Measurements from ENCODE around the gene ADCYAP1R1.

ADCYAP1R1 gene

GRCh38 chr7:31033674-31034300 is 18.3 kb upstream of the ADCYAP1R1 start:
- H3K4me3 ChIP-seq: no peak overlapping the region
- H3K27ac ChIP-seq: no peak overlapping the region

DNA sequence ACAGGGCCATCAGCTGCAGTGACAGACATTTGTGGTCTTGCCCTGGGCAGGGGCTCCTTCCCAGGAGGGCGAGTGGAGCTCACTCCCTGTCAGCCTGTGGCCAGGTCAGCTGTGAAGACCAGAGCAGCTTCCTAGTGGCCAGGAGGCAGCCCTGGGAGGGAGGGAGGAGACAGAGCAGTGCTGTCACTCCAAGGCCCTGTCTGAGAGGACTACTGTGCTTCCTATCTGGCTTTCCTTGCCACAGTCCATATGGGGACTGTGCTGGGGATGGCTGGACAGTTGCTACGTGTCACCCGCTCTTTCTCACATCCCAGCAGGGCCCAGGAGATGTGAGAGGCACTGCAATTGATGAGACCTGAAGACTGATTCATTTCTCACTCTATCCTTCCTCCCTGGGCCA is 15.2 kb upstream of the ADCYAP1R1 start:
- H3K27ac ChIP-seq: no peak overlapping the region
- H3K4me3 ChIP-seq: no peak overlapping the region

DNA sequence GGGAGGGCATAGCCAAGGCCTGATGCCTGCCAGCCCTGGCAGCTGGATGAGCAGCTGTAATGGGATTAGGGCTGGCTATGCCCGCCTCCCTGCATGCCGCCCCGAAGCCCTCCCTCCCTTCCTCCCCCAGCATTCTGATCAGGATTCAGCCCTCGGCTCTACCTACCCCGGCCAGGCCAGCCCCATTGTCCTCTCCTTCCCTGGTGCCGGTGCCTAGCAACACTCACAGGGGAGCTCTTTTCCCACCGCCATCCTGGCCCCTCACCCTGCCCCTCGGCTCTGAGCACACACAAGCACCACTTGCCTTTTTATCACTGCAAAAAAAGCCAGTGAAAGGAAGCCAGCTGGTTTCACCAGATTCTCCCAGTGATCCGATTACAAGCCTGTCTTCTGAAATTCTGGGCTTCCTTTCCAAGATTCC is 9.0 kb upstream of the ADCYAP1R1 start:
- Histone ChIP-seq H3K4me3 (no peak overlapping the region), H3K27ac (no peak overlapping the region)

DNA sequence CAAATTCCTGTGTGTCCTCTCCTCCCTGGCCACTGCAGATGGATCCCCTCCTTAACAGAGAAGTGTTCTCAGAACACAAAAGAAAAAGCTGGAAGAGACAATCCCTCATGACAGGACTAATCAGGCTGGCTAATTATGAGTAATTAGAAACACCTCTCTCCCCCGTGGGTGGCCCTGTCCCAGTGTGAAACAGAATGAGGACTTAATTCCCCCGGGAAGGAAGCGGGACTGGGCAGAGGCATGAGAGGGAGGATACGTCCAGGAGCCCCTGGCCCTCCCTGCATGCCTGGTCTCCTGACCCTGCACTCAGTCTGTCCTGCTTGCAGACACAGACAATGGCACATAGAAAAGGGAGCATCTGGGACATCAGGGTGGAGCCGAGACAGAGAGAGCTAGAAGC is 7.6 kb upstream of the ADCYAP1R1 start:
- no peak overlapping the region for H3K27ac ChIP-seq
- H3K4me3 ChIP-seq: no peak overlapping the region

DNA sequence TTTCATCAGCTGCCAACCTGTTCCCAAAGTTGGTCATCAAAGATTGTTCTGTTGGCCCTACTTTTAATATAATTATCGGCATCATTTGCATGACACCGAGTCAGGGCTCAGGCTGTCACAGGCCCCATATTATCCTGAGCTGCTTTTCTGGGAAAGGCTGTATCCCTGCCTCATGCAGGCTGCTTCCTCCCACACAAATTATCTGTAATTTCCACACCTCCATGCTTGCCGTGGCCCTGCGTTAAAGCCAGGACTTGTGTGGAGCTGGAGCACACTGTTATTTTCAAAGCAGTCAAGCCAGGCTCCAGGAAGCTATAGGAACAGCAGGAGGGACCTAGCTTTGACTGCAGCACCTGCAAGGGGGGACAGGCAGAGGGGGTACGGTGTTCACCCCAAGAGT is 5.4 kb upstream of the ADCYAP1R1 start:
- no peak overlapping the region for H3K4me3 ChIP-seq
- H3K27ac ChIP-seq: no peak overlapping the region

- no peak overlapping the region for H3K27ac ChIP-seq
- H3K4me3 ChIP-seq: no peak overlapping the region
Measured at GRCh38 chr7:31047313-31048146, 4.6 kb upstream of the ADCYAP1R1 start.

DNA sequence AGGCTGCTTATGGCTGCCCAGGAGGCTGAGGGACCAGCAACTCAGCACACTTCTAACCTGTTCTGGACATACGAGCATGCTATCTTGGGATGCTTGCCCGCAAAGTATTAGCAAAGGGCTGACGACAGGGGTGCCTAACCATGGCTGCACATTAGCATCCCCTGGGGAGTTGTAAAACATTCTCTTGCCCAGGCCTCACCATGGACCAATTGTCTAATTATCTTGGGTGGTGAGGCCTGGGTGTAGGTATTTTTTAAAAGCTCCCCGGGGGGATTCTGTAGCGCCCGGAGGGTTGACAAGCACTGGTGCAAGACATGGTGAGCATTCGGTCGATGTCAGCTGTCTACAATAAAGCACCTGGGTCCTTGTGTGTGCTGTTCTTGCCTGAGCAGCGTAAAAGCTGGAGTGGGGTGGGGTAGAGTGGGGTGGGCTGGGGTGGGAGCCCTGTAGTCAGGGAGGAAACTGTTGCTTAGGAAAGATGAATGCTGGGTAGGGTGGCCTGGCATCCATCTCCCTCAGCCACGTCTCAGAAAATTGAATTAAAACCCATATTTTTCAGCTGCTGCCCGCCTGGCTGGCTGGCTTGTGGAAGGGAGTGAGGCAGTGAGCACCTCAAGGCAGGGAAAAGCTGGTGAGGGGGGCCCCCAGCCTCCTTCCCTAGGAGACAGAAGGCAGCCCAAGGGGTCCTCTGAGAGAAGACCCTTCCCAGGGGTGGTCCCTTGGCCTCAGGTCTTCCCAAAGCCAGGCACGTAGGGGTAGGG is 2.9 kb upstream of the ADCYAP1R1 start:
- H3K27ac ChIP-seq: no peak overlapping the region
- no peak overlapping the region for H3K4me3 ChIP-seq

DNA sequence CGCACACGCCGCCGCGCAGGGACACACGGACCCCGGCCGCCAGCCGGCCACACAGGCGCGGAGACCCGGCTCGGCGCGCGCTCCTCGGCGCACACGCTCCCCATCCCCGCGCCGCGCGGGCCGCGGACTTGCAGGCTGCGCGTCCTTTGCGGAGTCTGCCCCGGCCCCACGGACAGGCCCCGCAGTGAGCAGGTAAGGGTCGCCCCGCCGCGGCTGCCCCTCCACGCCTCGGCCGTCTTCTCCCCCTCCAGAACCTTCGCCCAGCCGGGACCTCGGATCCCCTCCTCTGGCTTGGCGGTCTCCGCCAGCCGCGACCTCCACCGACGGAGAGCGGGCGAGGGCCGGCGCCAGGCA is 356 bp downstream of the ADCYAP1R1 start:
- H3K4me3 ChIP-seq: peak overlapping the region in 5 of 7 experiments; percentile 16 to 37 (median 20)
- peak overlapping the region in 2 of 21 experiments; percentile 16 to 33 for H3K27ac ChIP-seq

- H3K27ac ChIP-seq: peak overlapping the region in 2 of 21 experiments; percentile 16 to 33
- peak overlapping the region in 5 of 7 experiments; percentile 16 to 37 (median 20) for H3K4me3 ChIP-seq
Measured at GRCh38 chr7:31052841-31053601, 913 bp downstream of the ADCYAP1R1 start.

DNA sequence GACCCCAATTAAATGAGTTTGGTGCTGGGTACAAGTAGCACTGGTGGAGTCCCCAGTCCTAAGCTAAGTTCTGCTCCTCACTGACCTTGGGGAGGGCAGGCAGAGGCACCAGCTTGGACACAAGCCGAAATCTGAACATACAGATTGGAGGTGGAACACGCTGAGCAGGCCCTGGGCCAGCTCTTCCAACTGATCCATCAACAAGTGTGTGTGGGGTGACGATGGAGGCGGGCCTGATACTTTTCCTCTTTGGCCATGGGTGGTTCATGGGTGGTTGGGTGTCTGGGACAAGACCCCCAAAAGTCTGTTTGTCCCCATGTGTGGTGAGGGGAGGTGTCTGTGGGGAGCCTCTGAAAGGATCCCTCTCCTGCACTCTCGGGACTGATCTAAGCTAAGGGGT is 1.9 kb downstream of the ADCYAP1R1 start:
- H3K27ac ChIP-seq: no peak overlapping the region
- H3K4me3 ChIP-seq: no peak overlapping the region

DNA sequence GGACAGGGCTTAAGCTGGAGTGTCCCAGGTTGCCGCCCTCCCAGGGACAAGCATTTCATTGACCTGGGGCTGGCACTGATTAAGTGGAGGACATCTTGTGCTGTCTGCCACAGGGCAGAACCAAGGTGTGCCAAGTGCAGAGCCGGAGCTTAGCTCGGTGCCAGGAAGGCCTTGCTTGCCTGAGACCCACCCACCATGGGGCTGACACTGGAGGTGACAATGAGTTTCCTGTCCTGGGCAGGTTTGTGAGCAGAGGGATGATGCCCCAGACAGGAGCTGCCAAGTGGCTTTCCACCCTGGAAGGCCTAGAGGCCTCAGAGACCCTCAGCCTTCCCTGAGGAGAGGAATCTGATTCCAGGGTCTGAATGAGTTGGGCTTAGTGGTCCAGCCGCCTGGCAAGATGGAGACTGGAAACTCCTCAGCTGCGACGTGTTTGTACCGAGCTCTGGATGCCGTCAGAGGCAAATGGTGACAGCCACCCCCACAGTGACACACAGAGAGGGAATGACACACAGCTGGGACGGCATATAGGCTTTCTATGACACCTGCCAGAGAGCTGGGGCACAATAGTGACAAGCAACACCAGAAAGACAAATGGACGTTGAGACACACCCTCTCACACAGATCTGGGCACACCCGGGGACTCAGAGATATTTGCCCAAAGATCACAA is 2.6 kb downstream of the ADCYAP1R1 start:
- no peak overlapping the region for H3K4me3 ChIP-seq
- no peak overlapping the region for H3K27ac ChIP-seq

DNA sequence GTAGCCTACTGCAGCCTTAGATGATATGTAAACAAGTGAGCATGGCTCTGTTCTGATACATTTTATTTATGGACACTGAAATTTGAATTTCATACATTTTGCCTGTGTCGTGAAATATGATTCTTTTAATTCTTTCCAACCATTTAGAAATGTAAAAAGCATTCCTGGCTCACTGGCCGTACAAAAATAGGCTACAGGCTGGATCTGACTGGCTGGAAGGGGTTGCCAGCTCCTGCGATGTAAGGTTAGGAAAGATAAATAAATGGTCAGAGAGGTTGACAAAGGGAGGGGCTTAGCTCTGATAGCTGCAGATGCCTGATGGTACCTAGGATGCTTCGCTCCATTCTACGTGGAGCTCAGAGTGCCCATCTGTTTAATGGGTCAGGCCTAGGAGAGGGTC is 3.4 kb downstream of the ADCYAP1R1 start:
- Histone ChIP-seq H3K4me3 (no peak overlapping the region), H3K27ac (no peak overlapping the region)

- Histone ChIP-seq H3K27ac (no peak overlapping the region), H3K4me3 (no peak overlapping the region)
Measured at GRCh38 chr7:31056775-31057346, 4.8 kb downstream of the ADCYAP1R1 start.

GRCh38 chr7:31058122-31058521 is 6.0 kb downstream of the ADCYAP1R1 start:
- Histone ChIP-seq H3K4me3 (no peak overlapping the region), H3K27ac (no peak overlapping the region)

DNA sequence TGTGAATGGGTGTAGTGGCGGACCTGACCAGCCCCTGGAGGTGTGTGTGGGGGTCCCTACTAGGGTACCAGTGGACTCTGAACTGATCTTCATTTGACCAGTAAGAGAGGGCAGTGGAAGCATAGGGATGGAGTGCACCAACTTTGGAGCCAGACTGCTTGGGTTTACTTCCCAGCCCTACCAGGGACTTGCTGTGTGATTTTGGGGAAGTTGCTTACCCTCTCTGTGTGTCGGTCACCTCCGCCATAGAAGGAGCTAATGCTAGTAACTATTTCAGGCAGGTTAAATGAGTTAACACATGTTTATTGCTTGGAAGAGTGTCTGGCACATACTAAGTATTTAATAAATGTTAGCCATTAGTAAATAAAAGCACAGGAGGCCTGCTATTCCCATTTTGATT is 6.6 kb downstream of the ADCYAP1R1 start:
- no peak overlapping the region for H3K4me3 ChIP-seq

GRCh38 chr7:31059551-31059950 is 7.4 kb downstream of the ADCYAP1R1 start:
- H3K4me3 ChIP-seq: no peak overlapping the region
- no peak overlapping the region for H3K27ac ChIP-seq

More for the DNA sequence above, 6.6 kb downstream of the ADCYAP1R1 start:
- H3K27ac ChIP-seq: no peak overlapping the region

- Histone ChIP-seq H3K4me3 (no peak overlapping the region), H3K27ac (no peak overlapping the region)
Measured at GRCh38 chr7:31061185-31061584, 9.1 kb downstream of the ADCYAP1R1 start.

DNA sequence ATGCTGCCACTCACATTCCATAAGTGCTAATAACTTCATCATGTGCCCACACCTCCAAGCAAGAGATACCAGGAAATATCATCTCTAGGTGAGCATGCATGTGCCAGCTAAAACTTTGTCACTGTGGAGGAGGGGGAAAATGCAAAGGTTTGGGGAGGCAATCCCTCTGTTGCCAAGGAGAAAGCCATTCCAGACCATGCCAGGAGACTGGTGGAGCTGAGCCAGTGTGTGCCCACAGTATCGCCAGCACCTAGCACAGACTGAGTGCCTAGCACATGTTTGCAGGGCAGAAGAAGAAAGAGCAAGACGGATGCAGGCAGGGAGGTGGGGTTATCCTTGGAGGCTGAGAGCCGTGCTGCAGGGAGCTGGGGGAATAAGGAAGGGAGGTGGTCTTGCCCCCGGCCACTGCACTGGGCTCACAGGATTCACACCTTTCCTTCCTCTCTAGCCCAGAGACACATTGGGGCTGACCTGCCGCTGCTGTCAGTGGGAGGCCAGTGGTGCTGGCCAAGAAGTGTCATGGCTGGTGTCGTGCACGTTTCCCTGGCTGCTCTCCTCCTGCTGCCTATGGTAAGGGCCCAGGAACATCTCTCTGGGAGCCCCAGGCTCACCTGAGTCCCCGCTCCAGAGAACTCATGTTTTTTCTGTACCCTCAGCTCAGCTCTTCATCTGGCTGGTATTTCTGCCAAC is 10.8 kb downstream of the ADCYAP1R1 start:
- Histone ChIP-seq H3K27ac (no peak overlapping the region), H3K4me3 (no peak overlapping the region)

All from skin epidermis (tissue), 12 donors.